ENCODE data around the gene FNDC11. TPM values are rescaled to one million over a fixed set of nuclear protein-coding genes. Genes with fewer than 3 reads are reported as not detected.
A peak's percentile ranks its signal among the peaks of the same experiment; 100 is the strongest.

Gene FNDC11
- total and polyA plus RNA-seq, 10 donors = 0.33 to 2.0 (median 1.00) TPM

GRCh38 chr20:63533871-63534393 is 20.0 kb upstream of the FNDC11 start:
- Histone ChIP-seq H3K4me1 (peaks cover 15 to 45% (median 36%) of the 10 kb centered on the region in 6 donors), H3K27ac (no peak overlapping the region), H3K4me3 (no peak overlapping the region), H3K27me3 (replicated peaks in 1 of 7) (peaks cover 0 to 24% (median 0%) of the 10 kb centered on the region in 7 donors), H3K9me3 (no peaks in the 10 kb centered on the region), H3K36me3 (no peaks in the 10 kb centered on the region)
- DNase-seq = peak; percentile 79
- intact Hi-C loops (cut with DNase I; ENCODE audit: low total_unique reads) = loop anchor here (10.0 kb wide), 1 partner anchor 121 kb away; the partner anchor contains the start of genes RTEL1 and STMN3
- TF ChIP-seq POLR2AphosphoS5 (IDR thresholded peaks at IDR 0.05) = peak in 1 of 3 donors; percentile 62
- TF ChIP-seq, protein P1, sequence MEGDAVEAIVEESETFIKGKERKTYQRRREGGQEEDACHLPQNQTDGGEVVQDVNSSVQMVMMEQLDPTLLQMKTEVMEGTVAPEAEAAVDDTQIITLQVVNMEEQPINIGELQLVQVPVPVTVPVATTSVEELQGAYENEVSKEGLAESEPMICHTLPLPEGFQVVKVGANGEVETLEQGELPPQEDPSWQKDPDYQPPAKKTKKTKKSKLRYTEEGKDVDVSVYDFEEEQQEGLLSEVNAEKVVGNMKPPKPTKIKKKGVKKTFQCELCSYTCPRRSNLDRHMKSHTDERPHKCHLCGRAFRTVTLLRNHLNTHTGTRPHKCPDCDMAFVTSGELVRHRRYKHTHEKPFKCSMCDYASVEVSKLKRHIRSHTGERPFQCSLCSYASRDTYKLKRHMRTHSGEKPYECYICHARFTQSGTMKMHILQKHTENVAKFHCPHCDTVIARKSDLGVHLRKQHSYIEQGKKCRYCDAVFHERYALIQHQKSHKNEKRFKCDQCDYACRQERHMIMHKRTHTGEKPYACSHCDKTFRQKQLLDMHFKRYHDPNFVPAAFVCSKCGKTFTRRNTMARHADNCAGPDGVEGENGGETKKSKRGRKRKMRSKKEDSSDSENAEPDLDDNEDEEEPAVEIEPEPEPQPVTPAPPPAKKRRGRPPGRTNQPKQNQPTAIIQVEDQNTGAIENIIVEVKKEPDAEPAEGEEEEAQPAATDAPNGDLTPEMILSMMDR (IDR thresholded peaks at IDR 0.05 in 8 of 11, conservative IDR thresholded peaks at IDR 0.05 in 3 of 11) = no peak
- WGBS, 5 donors = 75 to 90% (median 78%) methylated on average over 22 to 28 of the region's 28 CpGs

DNA sequence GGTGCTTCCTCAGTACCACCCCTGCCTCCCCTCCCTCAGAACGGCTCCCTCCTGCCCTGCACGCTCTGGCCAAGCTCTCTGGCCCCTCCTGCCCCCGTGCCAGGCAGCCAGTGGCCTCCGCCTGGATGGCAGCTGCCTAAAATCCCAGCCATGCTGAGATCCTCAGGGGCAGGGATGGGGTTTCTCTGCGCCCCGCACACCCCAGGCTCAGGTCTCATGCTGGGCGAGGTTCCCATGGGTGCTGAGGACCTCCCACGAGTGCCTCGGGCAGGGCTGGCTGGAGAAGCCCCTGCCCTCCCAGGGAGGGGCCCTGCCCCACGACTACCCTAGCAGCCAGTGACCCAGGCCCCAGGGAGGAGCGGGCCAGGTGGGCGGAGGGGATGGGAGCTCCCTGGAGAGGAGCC is 19.5 kb upstream of the FNDC11 start:
- Histone ChIP-seq H3K4me1 (peaks cover 17 to 50% (median 40%) of the 10 kb centered on the region in 6 donors), H3K4me3 (no peak overlapping the region), H3K27ac (peak overlapping the region in 1 of 8 donors; percentile 18), H3K9me3 (no peaks in the 10 kb centered on the region), H3K36me3 (no peaks in the 10 kb centered on the region), H3K27me3 (replicated peaks in 1 of 7) (peaks cover 0 to 24% (median 0%) of the 10 kb centered on the region in 7 donors)
- intact Hi-C loops (cut with DNase I; ENCODE audit: low total_unique reads) = loop anchor here (10.0 kb wide), 1 partner anchor 120 kb away; the partner anchor contains the start of genes RTEL1 and STMN3
- WGBS, 5 donors = 65 to 75% (median 70%) methylated on average over 9 to 12 of the region's 12 CpGs
- TF ChIP-seq POLR2A (IDR thresholded peaks at IDR 0.05) = no peak
- TF ChIP-seq, protein P1 (IDR thresholded peaks at IDR 0.05 in 8 of 11, conservative IDR thresholded peaks at IDR 0.05 in 3 of 11) = no peak
- TF ChIP-seq POLR2AphosphoS5 (IDR thresholded peaks at IDR 0.05) = no peak
- DNase-seq = no peak

DNA sequence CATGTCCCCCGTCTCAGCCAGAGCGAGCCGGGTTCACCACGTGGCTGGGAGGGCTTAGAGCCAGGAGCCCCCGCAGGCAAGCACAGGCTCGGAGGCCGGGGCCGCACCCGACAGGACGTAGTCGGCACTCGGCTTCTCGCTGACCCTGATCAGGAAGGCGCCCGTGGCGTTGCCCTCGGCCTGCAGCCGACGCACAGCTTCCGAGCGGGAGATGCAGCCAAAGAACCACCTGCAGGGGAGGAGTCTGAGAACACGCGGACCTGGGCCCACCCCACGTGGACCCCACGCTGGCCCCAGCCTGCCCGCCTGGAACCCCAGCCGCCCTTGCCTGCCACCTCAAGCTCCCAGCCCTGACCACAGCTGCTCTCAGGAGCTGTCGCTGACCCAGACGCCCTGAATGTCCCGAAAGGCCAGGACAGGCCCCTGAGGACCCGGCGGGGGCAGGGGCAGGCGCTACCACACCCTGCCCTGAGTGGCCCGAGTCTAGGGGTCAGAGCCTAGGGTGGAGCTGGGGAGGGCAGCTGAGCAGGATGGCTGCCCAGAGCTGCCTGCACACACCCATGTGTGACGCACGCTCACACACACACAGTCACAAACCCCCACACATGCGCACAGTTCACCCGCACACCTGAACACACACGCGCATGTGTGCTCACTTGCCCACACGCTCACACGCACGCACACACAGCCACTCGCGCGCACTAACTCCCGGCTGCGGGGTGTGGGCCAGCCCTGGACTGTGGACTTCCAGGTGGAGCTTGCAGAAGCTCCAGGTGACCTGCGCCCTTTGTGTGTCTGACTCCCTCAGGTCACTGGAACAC is 18.9 kb upstream of the FNDC11 start:
- no peaks in the 10 kb centered on the region for H3K36me3 ChIP-seq
- TF ChIP-seq, protein P1 (IDR thresholded peaks at IDR 0.05 in 8 of 11, conservative IDR thresholded peaks at IDR 0.05 in 3 of 11) = no peak
- TF ChIP-seq POLR2AphosphoS5 (IDR thresholded peaks at IDR 0.05) = peak in 1 of 3 donors; percentile 73
- WGBS, 5 donors = 69 to 78% (median 69%) methylated on average over 43 to 49 of the region's 49 CpGs
- no peak overlapping the region for H3K4me3 ChIP-seq
- peak overlapping the region in 1 of 8 donors; percentile 18 for H3K27ac ChIP-seq
- intact Hi-C loops (cut with DNase I; ENCODE audit: low total_unique reads) = loop anchor here (5.0 to 10.0 kb wide), 2 partner anchors 120 to 437 kb away; partner anchors contain the start of genes RTEL1 and STMN3
- peak; percentile 84 for DNase-seq
- H3K27me3 ChIP-seq (replicated peaks in 1 of 7) = peaks cover 0 to 24% (median 0%) of the 10 kb centered on the region in 7 donors
- no peaks in the 10 kb centered on the region for H3K9me3 ChIP-seq
- peaks cover 17 to 56% (median 43%) of the 10 kb centered on the region in 6 donors for H3K4me1 ChIP-seq
